GM12864 (cell line): ENCODE results near the gene ICE2.

Experiments
- DNase-seq: peaks from one replicate; pipeline ENCODE4 v3.0.0-alpha.2; 2011; ENCODE audit warnings: low read depth
- H3K4me3 ChIP-seq: 2 replicates; pipeline ENCODE4 v1.5.1; 2011; ENCODE audit warnings: mild to moderate bottlenecking, low read depth, low read length, control low read depth
- CTCF ChIP-seq: IDR thresholded peaks from 2 replicates; pipeline ENCODE4 v1.5.1; 2011; ENCODE audit warnings: low read depth, mild to moderate bottlenecking, moderate library complexity, low read length, control low read depth, inconsistent platforms; ENCODE audit errors: missing control alignments

Gene ICE2

GRCh38 chr15:60379185-60379524, 99.8 kb downstream of the ICE2 start:
- DNase-seq: no peak
- H3K4me3 ChIP-seq: no peak overlapping the region
- no peak for TF ChIP-seq CTCF

GRCh38 chr15:60376677-60377095, 102.3 kb downstream of the ICE2 start:
- H3K4me3 ChIP-seq: no peak overlapping the region
- TF ChIP-seq CTCF: no peak
- no peak for DNase-seq

GRCh38 chr15:60375306-60375705, 103.6 kb downstream of the ICE2 start:
- H3K4me3 ChIP-seq: no peak overlapping the region
- TF ChIP-seq CTCF: no peak
- DNase-seq: no peak

- H3K4me3 ChIP-seq: no peak overlapping the region
- TF ChIP-seq CTCF: no peak
- DNase-seq: no peak
Measured at GRCh38 chr15:60374628-60375081, 104.3 kb downstream of the ICE2 start.

- no peak for TF ChIP-seq CTCF
- no peak for DNase-seq
- H3K4me3 ChIP-seq: no peak overlapping the region
Measured at GRCh38 chr15:60374209-60374608, 104.7 kb downstream of the ICE2 start.

- H3K4me3 ChIP-seq: no peak overlapping the region
- TF ChIP-seq CTCF: no peak
- no peak for DNase-seq
Measured at GRCh38 chr15:60373745-60374144, 105.2 kb downstream of the ICE2 start.

GRCh38 chr15:60373327-60373726, 105.6 kb downstream of the ICE2 start:
- TF ChIP-seq CTCF: no peak
- no peak overlapping the region for H3K4me3 ChIP-seq
- no peak for DNase-seq
